Glutamatergic neuron (in vitro differentiated cells): ENCODE data around the gene ATP2B2. TPM values are rescaled to one million over a fixed set of nuclear protein-coding genes. Genes with fewer than 3 reads are reported as not detected.

Source experiments
- DNase-seq: peaks from one replicate; pipeline ENCODE4 v3.0.0; 2022
- H3K27ac Mint-ChIP-seq: one replicate; pipeline ENCODE4 v1.8.0; 2020; ENCODE audit warnings: mild to moderate bottlenecking, mixed read lengths, inconsistent platforms; ENCODE audit not compliant: unreplicated experiment
- H3K27me3 Mint-ChIP-seq: one replicate; pipeline ENCODE4 v1.8.0; 2020; ENCODE audit warnings: mild to moderate bottlenecking, moderate library complexity, mixed read lengths, inconsistent platforms; ENCODE audit not compliant: unreplicated experiment
- H3K36me3 Mint-ChIP-seq: one replicate; pipeline ENCODE4 v1.8.0; 2020; ENCODE audit warnings: mild to moderate bottlenecking, mixed read lengths, inconsistent platforms; ENCODE audit not compliant: unreplicated experiment
- H3K4me1 Mint-ChIP-seq: one replicate; pipeline ENCODE4 v1.8.0; 2020; ENCODE audit warnings: mild to moderate bottlenecking, low read depth, mixed read lengths, inconsistent platforms; ENCODE audit not compliant: unreplicated experiment
- H3K4me3 Mint-ChIP-seq: one replicate; pipeline ENCODE4 v1.8.0; 2020; ENCODE audit warnings: mild to moderate bottlenecking, mixed read lengths, inconsistent platforms; ENCODE audit not compliant: unreplicated experiment
- H3K9me3 Mint-ChIP-seq: one replicate; pipeline ENCODE4 v1.8.0; 2020; ENCODE audit warnings: mild to moderate bottlenecking, moderate library complexity, mixed read lengths, inconsistent platforms; ENCODE audit not compliant: unreplicated experiment
- total RNA-seq: library from RNA; stranded (reverse); fragmentation: NEBNext Ultra II Directional; extraction: Animal tissue kit (Norgen Biotek cat#: 25700); gene quantifications from one replicate; pipeline ENCODE4 v1.2.1, GENCODE V29; 2021; ENCODE audit not compliant: unreplicated experiment
- TF ChIP-seq, protein P1 (sequence below): fragments of 200-600 bp; sonication (generic); IDR thresholded peaks from one replicate; pipeline ENCODE4 v1.5.0; 2021; ENCODE audit not compliant: partially characterized antibody, unreplicated experiment

Gene ATP2B2
- total RNA-seq, 1 donor from 2014 or later = 31.2 TPM

DNA sequence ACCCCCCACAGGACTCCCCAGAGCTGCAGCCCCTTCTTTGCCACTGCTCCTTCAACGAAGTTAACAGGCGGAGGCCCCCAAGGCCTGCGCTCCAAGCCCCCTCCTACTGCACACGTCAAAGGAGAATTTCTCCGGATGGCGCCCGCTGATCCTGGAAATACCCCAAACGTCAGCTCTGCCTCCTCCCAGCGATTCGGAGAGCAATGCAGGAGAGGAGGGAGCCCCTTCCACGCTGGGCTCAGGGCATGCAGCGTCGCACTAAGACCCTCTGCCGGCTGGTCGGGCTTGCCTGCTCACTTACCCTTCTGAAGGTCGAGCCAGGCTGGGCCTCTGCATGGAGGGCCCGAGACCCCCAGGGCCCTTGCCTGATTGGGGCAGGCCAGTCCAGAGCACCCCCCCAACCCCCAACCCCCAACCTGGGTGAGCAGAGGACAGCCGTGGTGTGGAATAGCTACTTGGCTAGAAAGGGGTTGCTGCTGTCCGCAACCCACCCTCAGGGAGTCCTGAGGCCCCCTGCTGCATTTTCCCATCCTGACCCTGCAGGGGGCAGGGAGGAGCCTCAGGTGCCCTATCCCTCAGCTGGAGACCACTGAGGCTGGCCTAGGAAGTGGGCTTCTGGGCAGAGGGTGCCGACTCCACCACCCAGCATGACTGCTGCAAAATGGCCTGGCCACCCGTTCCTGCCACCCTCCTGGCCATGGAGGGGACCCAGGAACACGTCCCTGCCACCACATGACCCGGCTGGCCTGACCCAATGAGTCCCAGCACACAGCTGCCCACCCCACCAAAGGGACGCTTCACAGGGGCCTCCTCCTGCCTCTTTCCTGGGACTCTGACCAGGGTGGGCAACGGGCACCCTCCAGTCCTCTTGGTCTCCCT lies 976 bp downstream of the ATP2B2 start:
- H3K4me1 Mint-ChIP-seq = peaks cover 6% of the 10 kb centered on the region
- TF ChIP-seq, protein P1, sequence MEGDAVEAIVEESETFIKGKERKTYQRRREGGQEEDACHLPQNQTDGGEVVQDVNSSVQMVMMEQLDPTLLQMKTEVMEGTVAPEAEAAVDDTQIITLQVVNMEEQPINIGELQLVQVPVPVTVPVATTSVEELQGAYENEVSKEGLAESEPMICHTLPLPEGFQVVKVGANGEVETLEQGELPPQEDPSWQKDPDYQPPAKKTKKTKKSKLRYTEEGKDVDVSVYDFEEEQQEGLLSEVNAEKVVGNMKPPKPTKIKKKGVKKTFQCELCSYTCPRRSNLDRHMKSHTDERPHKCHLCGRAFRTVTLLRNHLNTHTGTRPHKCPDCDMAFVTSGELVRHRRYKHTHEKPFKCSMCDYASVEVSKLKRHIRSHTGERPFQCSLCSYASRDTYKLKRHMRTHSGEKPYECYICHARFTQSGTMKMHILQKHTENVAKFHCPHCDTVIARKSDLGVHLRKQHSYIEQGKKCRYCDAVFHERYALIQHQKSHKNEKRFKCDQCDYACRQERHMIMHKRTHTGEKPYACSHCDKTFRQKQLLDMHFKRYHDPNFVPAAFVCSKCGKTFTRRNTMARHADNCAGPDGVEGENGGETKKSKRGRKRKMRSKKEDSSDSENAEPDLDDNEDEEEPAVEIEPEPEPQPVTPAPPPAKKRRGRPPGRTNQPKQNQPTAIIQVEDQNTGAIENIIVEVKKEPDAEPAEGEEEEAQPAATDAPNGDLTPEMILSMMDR = no peak
- no peak for DNase-seq
- no peak overlapping the region for H3K27ac Mint-ChIP-seq
- peak overlapping the region; percentile 81 for H3K4me3 Mint-ChIP-seq
- H3K9me3 Mint-ChIP-seq = peaks cover 4% of the 10 kb centered on the region
- peaks cover 2% of the 10 kb centered on the region for H3K27me3 Mint-ChIP-seq
- H3K36me3 Mint-ChIP-seq = no peaks in the 10 kb centered on the region

DNA sequence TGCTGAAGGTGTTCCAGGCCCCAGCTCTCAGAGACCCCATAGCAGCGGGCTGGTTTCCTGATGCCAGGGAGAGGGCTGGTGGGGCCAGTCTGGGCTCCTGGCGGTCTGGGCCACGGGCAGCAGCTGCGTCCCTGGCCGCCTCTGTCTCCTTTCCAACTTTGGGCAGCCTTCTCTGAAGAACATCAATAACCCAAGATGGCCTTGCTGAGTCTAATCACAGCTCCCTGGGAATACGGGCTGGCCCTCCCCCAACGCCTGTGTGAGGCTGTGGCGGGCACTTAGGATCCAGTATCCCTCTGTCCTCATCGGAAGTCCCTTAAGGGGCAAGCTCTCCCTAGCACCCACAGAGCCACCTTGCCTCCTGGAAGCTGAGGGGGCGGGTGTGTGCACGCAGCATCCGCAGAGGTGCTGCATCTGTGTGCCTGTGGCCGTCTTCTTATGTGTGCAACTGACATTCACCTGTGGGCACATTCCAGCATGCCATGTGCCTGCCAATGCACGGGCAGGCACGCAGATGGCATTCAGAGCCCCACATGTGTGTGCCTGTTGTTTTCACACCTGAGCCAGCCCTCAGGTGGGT lies 2.1 kb downstream of the ATP2B2 start:
- DNase-seq = no peak
- Mint-ChIP-seq H3K4me3 (no peak overlapping the region), H3K4me1 (peaks cover 10% of the 10 kb centered on the region), H3K27me3 (no peaks in the 10 kb centered on the region), H3K27ac (no peak overlapping the region), H3K9me3 (peaks cover 4% of the 10 kb centered on the region), H3K36me3 (no peaks in the 10 kb centered on the region)
- TF ChIP-seq, protein P1 = no peak

DNA sequence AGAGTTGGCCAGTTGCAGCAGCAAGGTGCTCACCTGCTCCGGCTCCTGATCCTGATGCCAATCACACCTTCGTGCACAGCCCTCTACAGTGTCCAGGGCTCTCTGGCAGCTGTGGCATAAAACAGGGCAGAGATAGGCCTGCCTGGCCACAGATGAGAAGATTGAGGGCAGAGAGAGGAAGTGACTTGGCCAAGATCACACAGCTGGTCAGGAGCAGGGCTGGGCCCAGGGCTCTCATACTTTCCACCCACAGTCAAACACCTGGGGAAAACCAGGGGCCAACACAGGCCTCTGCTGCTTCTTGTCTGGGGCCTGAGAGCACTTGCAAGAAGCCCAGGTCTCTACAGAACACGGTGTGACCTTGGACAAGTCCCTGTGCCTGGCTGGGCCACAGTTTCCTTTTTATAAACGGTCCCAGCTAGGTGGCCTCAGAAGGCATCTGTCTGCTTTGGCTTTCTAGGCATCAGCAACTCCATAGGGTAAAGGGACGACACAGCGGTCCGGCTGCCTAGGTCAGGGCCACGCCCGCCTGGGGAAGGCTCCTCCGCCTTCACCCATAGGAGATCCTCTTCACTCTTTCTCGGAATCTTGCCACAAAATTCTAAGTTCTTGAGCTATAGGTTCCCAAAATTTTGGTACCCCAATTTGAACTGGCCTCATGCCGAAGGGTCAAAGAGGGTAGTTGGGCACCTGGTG lies 3.1 kb downstream of the ATP2B2 start:
- DNase-seq = no peak
- TF ChIP-seq, protein P1 = no peak
- no peaks in the 10 kb centered on the region for H3K36me3 Mint-ChIP-seq
- H3K27me3 Mint-ChIP-seq = no peaks in the 10 kb centered on the region
- H3K27ac Mint-ChIP-seq = no peak overlapping the region
- peaks cover 11% of the 10 kb centered on the region for H3K4me1 Mint-ChIP-seq
- peaks cover 1% of the 10 kb centered on the region for H3K9me3 Mint-ChIP-seq
- no peak overlapping the region for H3K4me3 Mint-ChIP-seq

DNA sequence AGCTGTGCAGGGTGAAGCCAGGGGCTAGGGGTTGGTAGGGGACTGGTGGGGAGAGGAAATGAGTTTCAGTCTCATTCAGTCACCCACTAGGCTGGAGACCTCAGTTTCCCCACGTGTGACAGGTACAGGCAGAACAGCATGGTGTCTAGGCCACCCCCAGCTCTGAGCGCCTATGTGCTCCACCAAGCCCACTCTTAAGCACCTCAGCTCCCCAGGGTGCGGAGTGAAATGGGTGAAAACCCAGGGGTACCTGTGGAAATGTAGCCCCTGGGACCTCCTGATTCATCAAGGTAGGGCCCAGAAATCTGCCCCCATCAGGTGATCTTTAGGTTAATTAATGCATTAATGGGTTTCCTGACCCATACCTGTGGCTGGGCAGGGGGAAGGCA lies 3.7 kb downstream of the ATP2B2 start:
- Mint-ChIP-seq H3K36me3 (no peaks in the 10 kb centered on the region), H3K27me3 (no peaks in the 10 kb centered on the region), H3K4me3 (no peak overlapping the region), H3K9me3 (peaks cover 1% of the 10 kb centered on the region), H3K27ac (no peak overlapping the region), H3K4me1 (peaks cover 11% of the 10 kb centered on the region)
- TF ChIP-seq, protein P1 = no peak
- no peak for DNase-seq
